HG03571 (cell line): ENCODE results near the gene FOXI1.

Experiments
- ATAC-seq: cut with Tn5 transposase; IDR thresholded peaks from one replicate; pipeline ENCODE4 v1.9.1; 2021; ENCODE audit not compliant: unreplicated experiment

The FOXI1 gene

GRCh38 chr5:170148430-170149205 is 42.9 kb downstream of the FOXI1 start:
- ATAC-seq, result no peak

GRCh38 chr5:170149206-170149515 is 43.5 kb downstream of the FOXI1 start:
- ATAC-seq, result no peak

- ATAC-seq, result no peak
These were observed 45.0 kb downstream of the FOXI1 start for GRCh38 chr5:170150713-170151096.

- ATAC-seq, result no peak
These were observed 45.6 kb downstream of the FOXI1 start for GRCh38 chr5:170151097-170151831.

GRCh38 chr5:170152767-170153166 is 47.1 kb downstream of the FOXI1 start:
- ATAC-seq, result no peak

- no peak for ATAC-seq
These were observed 48.6 kb downstream of the FOXI1 start for GRCh38 chr5:170154297-170154696.

- no peak for ATAC-seq
These were observed 49.0 kb downstream of the FOXI1 start for GRCh38 chr5:170154744-170155143.

- ATAC-seq, result no peak
These were observed 50.1 kb downstream of the FOXI1 start for GRCh38 chr5:170155771-170156170.

- ATAC-seq, result no peak
These were observed 53.5 kb downstream of the FOXI1 start for GRCh38 chr5:170159101-170159698.
